ENCODE measurements around the gene BPI. TPM values are rescaled to one million over a fixed set of nuclear protein-coding genes. Genes with fewer than 3 reads are reported as not detected.

The BPI gene
- total RNA-seq, 1 donor from 2014 or later: not detected

GRCh38 chr20:38269715-38270114 is 34.2 kb upstream of the BPI start:
- DNase-seq (ENCODE audit: low read depth): no peak
- no peak for TF ChIP-seq CTCF (conservative IDR thresholded peaks at IDR 0.05; ENCODE audit: low read depth, low read length)
- H3K4me3 ChIP-seq (ENCODE audit: low read depth, low read length): no peak overlapping the region

- no peak overlapping the region for H3K4me3 ChIP-seq (ENCODE audit: low read depth, low read length)
- DNase-seq (ENCODE audit: low read depth): peak; percentile 46
- no peak for TF ChIP-seq CTCF (conservative IDR thresholded peaks at IDR 0.05; ENCODE audit: low read depth, low read length)
These were observed 32.9 kb upstream of the BPI start for GRCh38 chr20:38270869-38271605.

GRCh38 chr20:38271608-38272120 is 32.3 kb upstream of the BPI start:
- no peak overlapping the region for H3K4me3 ChIP-seq (ENCODE audit: low read depth, low read length)
- DNase-seq (ENCODE audit: low read depth): no peak
- TF ChIP-seq CTCF (conservative IDR thresholded peaks at IDR 0.05; ENCODE audit: low read depth, low read length): no peak

- no peak for DNase-seq (ENCODE audit: low read depth)
- TF ChIP-seq CTCF (conservative IDR thresholded peaks at IDR 0.05; ENCODE audit: low read depth, low read length): no peak
- H3K4me3 ChIP-seq (ENCODE audit: low read depth, low read length): no peak overlapping the region
These were observed 31.6 kb upstream of the BPI start for GRCh38 chr20:38272398-38272797.

- DNase-seq (ENCODE audit: low read depth): no peak
- no peak for TF ChIP-seq CTCF (conservative IDR thresholded peaks at IDR 0.05; ENCODE audit: low read depth, low read length)
- no peak overlapping the region for H3K4me3 ChIP-seq (ENCODE audit: low read depth, low read length)
These were observed 31.0 kb upstream of the BPI start for GRCh38 chr20:38272961-38273360.

- H3K4me3 ChIP-seq (ENCODE audit: low read depth, low read length): no peak overlapping the region
- no peak for DNase-seq (ENCODE audit: low read depth)
- no peak for TF ChIP-seq CTCF (conservative IDR thresholded peaks at IDR 0.05; ENCODE audit: low read depth, low read length)
These were observed 28.0 kb upstream of the BPI start for GRCh38 chr20:38275815-38276550.

Data from epithelial cell of proximal tubule (primary cell).